Measurements from ENCODE around the gene NACA2.

Gene NACA2

GRCh38 chr17:61584866-61585265, 6.2 kb downstream of the NACA2 start:
- H4K20me1 ChIP-seq (ENCODE audit: insufficient read depth, low read length) = no peaks in the 10 kb centered on the region
- H3K4me3 ChIP-seq (ENCODE audit: low read depth in 1 of 2, low read length in 2 of 2) = no peak overlapping the region
- no peak overlapping the region for H2AFZ ChIP-seq (ENCODE audit: low read depth, low read length)
- no peaks in the 10 kb centered on the region for H3K79me2 ChIP-seq (ENCODE audit: insufficient read depth, low read length)
- no peaks in the 10 kb centered on the region for H3K9me3 ChIP-seq (ENCODE audit: insufficient read depth, low read length, severe bottlenecking)
- TF ChIP-seq EZH2 (IDR thresholded peaks at IDR 0.05; ENCODE audit: borderline replicate concordance, low read depth, low read length, severe bottlenecking) = no peak
- TF ChIP-seq CTCF (IDR thresholded peaks at IDR 0.05; ENCODE audit: borderline replicate concordance, extremely low read depth, low read length, poor library complexity, severe bottlenecking) = no peak
- ATAC-seq (ENCODE audit: insufficient read depth, low read depth) = no peak
- DNase-seq = no peak
- no peak overlapping the region for H3K9ac ChIP-seq (ENCODE audit: low read depth, low read length)
- H3K4me1 ChIP-seq (ENCODE audit: insufficient read depth, low read length) = no peaks in the 10 kb centered on the region
- no peak overlapping the region for H3K27ac ChIP-seq (ENCODE audit: low read length)
- no peak overlapping the region for H3K4me2 ChIP-seq (ENCODE audit: insufficient read depth, low read length)
- no peaks in the 10 kb centered on the region for H3K36me3 ChIP-seq (ENCODE audit: insufficient read depth, low read length)
- peaks cover 3% of the 10 kb centered on the region for H3K27me3 ChIP-seq (ENCODE audit: insufficient read depth, low read length, poor library complexity)

GRCh38 chr17:61584266-61584665, 6.8 kb downstream of the NACA2 start:
- Histone ChIP-seq H4K20me1 (ENCODE audit: insufficient read depth, low read length) (no peaks in the 10 kb centered on the region), H3K27me3 (ENCODE audit: insufficient read depth, low read length, poor library complexity) (peaks cover 7% of the 10 kb centered on the region), H2AFZ (ENCODE audit: low read depth, low read length) (no peak overlapping the region), H3K4me2 (ENCODE audit: insufficient read depth, low read length) (no peak overlapping the region), H3K9ac (ENCODE audit: low read depth, low read length) (no peak overlapping the region), H3K36me3 (ENCODE audit: insufficient read depth, low read length) (no peaks in the 10 kb centered on the region), H3K27ac (ENCODE audit: low read length) (no peak overlapping the region), H3K4me1 (ENCODE audit: insufficient read depth, low read length) (no peaks in the 10 kb centered on the region), H3K4me3 (ENCODE audit: low read depth in 1 of 2, low read length in 2 of 2) (no peak overlapping the region), H3K9me3 (ENCODE audit: insufficient read depth, low read length, severe bottlenecking) (no peaks in the 10 kb centered on the region), H3K79me2 (ENCODE audit: insufficient read depth, low read length) (no peaks in the 10 kb centered on the region)
- DNase-seq = no peak
- TF ChIP-seq EZH2 (IDR thresholded peaks at IDR 0.05; ENCODE audit: borderline replicate concordance, low read depth, low read length, severe bottlenecking) = no peak
- no peak for TF ChIP-seq CTCF (IDR thresholded peaks at IDR 0.05; ENCODE audit: borderline replicate concordance, extremely low read depth, low read length, poor library complexity, severe bottlenecking)
- no peak for ATAC-seq (ENCODE audit: insufficient read depth, low read depth)

- H3K9ac ChIP-seq (ENCODE audit: low read depth, low read length) = no peak overlapping the region
- TF ChIP-seq CTCF (IDR thresholded peaks at IDR 0.05; ENCODE audit: borderline replicate concordance, extremely low read depth, low read length, poor library complexity, severe bottlenecking) (no peak), EZH2 (IDR thresholded peaks at IDR 0.05; ENCODE audit: borderline replicate concordance, low read depth, low read length, severe bottlenecking) (no peak)
- H3K4me2 ChIP-seq (ENCODE audit: insufficient read depth, low read length) = no peak overlapping the region
- no peak overlapping the region for H3K4me3 ChIP-seq (ENCODE audit: low read depth in 1 of 2, low read length in 2 of 2)
- peaks cover 7% of the 10 kb centered on the region for H3K27me3 ChIP-seq (ENCODE audit: insufficient read depth, low read length, poor library complexity)
- H3K4me1 ChIP-seq (ENCODE audit: insufficient read depth, low read length) = no peaks in the 10 kb centered on the region
- DNase-seq (no peak), ATAC-seq (ENCODE audit: insufficient read depth, low read depth) (no peak)
- no peaks in the 10 kb centered on the region for H4K20me1 ChIP-seq (ENCODE audit: insufficient read depth, low read length)
- H3K79me2 ChIP-seq (ENCODE audit: insufficient read depth, low read length) = no peaks in the 10 kb centered on the region
- no peak overlapping the region for H3K27ac ChIP-seq (ENCODE audit: low read length)
- H3K9me3 ChIP-seq (ENCODE audit: insufficient read depth, low read length, severe bottlenecking) = no peaks in the 10 kb centered on the region
- no peak overlapping the region for H2AFZ ChIP-seq (ENCODE audit: low read depth, low read length)
- no peaks in the 10 kb centered on the region for H3K36me3 ChIP-seq (ENCODE audit: insufficient read depth, low read length)
Measured at GRCh38 chr17:61583660-61584264, 7.3 kb downstream of the NACA2 start.

Data from DND-41 (cell line).